T follicular helper cell (primary cell): ENCODE measurements around the gene QPRT.
"Not testable (repeated sequence)": the region's sequence is repeated elsewhere in the genome, so short reads cannot be mapped to it uniquely, and the experiment has no call there.

Source experiments
- DNase-seq: peaks from one replicate; pipeline ENCODE4 v3.0.0-alpha.2; 2020; ENCODE audit warnings: low read depth

The QPRT gene

DNA sequence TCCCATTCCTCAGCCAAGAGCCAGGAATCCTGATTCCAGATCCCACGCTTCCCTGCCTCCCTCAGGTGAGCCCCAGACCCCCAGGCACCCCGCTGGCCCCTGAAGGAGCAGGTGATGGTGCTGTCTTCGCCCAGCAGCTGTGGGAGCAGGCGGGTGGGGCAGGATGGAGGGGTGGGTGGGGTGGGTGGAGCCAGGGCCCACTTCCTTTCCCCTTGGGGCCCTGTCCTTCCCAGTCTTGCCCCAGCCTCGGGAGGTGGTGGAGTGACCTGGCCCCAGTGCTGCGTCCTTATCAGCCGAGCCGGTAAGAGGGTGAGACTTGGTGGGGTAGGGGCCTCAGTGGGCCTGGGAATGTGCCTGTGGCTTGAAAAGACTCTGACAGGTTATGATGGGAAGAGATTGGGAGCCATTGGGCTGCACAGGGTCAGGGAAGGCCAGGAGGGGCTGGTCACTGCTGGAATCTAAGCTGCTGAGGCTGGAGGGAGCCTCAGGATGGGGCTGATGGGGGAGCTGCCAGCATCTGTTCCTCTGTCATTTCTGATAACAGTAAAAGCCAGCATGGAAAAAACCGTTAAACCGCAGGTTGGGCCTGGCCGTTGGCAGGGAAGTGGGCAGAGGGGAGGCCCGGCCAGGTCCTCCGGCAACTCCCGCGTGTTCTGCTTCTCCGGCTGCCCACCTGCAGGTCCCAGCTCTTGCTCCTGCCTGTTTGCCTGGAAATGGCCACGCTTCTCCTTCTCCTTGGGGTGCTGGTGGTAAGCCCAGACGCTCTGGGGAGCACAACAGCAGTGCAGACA is 15.8 kb upstream of the QPRT start, which contains the start of gene SPN:
Gene SPN, plus strand, starts transcription at position 232 of the 791 bp plus-strand sequence. Its CDS starts 482 bp downstream, at position 714.
- DNase-seq, result no peak

DNA sequence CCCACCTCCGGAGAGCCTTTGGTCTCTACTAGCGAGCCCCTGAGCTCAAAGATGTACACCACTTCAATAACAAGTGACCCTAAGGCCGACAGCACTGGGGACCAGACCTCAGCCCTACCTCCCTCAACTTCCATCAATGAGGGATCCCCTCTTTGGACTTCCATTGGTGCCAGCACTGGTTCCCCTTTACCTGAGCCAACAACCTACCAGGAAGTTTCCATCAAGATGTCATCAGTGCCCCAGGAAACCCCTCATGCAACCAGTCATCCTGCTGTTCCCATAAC is 15.2 kb upstream of the QPRT start:
- DNase-seq, result no peak

DNA sequence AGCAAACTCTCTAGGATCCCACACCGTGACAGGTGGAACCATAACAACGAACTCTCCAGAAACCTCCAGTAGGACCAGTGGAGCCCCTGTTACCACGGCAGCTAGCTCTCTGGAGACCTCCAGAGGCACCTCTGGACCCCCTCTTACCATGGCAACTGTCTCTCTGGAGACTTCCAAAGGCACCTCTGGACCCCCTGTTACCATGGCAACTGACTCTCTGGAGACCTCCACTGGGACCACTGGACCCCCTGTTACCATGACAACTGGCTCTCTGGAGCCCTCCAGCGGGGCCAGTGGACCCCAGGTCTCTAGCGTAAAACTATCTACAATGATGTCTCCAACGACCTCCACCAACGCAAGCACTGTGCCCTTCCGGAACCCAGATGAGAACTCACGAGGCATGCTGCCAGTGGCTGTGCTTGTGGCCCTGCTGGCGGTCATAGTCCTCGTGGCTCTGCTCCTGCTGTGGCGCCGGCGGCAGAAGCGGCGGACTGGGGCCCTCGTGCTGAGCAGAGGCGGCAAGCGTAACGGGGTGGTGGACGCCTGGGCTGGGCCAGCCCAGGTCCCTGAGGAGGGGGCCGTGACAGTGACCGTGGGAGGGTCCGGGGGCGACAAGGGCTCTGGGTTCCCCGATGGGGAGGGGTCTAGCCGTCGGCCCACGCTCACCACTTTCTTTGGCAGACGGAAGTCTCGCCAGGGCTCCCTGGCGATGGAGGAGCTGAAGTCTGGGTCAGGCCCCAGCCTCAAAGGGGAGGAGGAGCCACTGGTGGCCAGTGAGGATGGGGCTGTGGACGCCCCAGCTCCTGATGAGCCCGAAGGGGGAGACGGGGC is 14.7 kb upstream of the QPRT start:
- DNase-seq, result no peak

DNA sequence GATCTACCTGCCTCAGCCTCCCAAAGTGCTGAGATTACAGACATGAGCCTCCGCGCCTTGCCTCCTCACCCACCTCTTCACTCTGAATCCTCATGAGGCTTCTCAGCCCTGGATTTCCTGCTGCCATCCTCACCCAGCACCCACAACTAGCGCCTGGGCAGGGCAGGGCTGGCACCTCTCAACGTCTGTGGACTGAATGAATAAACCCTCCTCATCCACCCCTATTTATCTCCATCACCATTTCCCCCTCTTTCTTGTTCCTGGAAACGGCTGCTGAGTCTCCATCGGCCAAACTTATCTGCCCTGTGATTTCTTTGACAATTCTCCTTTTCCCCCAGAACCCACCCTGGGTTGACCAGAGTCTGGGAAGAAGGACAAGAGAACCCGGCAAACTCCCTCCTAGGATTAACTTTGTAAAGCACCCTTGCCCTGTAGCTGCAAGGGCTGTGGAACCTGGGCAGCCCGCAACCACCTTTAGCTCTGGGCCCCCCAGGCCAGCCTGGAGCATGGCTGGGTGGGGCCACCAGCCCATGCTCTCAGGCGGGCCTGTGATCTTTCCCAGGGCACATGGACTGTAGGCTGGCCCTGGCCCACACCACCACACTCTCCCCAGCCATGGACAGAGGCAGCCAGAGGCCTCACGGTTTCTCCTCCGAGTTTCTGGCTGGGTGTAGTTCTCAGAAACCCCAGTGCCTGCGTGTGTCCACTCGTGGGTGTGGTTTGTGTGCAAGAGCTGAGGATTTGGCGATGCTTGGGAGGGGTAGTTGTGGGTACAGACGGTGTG is 13.5 kb upstream of the QPRT start:
- no peak for DNase-seq

DNA sequence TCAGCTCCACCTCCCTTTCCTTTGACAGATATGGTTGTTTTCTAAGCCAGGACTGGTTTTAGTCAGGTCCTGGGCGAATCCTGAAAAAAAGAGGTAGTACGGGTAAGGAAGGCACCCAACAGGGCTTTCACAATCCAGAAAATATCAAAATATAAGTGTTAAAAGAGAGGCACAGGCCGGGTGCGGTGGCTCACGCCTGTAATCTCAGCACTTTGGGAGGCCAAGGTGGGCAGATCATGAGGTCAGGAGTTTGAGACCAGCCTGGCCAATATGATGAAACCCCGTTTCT is 11.7 kb upstream of the QPRT start:
- not testable (repeated sequence) for DNase-seq

DNA sequence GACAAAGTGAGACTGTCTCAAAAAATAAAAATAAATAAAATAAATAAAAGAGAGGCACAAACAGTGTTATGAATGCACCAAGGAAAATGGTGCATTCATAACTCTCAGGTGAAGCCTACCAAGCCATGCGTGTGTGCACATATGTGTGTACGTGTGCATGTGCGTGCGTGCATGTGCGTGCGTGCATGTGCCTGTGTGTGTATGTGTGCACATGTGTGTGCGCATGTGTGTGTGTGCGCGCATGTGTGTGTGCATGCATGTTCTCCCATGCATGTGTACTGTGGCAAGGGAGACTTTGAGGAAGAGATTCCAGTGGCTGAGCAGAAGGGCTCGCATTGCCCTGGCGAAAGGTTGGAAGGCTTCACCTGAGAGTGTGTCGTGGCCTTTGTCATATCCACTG is 11.2 kb upstream of the QPRT start:
- DNase-seq, result no peak

DNA sequence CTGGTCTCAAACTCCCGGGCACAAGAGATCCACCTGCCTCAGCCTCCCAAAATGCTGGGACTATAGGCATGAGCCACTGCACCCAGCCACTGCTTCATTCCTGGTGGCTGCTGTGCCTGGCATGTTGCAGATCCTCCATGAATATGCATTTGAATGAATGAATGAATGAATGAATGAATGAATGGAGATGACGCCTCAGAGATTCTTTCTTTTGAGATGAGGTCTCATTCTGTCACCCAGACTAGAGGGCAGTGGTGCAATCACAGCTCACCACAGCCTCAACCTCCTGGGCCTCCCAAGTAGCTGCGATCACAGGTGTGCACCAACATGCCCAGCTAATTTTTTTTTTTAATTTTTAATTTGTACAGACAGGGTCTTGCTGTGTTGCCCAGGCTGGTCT is 10.7 kb upstream of the QPRT start:
- DNase-seq, result no peak

DNA sequence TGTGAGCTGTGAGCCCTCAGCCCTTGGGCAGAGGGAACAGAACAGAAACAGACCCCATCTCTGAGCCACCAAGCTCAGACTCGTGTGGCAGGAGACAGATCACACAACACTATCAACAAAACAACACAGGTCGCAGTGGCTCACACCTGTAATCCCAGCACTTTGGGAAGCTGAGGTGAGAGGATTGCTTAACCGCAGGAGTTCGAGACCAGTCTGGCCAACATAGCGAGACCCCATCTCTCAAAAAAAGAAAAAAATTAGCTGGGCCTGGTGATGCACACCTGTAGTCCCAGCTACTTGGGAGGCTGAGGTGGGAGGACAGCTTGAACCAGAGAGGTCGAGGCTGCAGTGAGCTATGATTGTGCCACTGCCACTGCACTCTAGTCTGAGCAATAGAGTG is 5.5 kb upstream of the QPRT start:
- no peak for DNase-seq

DNA sequence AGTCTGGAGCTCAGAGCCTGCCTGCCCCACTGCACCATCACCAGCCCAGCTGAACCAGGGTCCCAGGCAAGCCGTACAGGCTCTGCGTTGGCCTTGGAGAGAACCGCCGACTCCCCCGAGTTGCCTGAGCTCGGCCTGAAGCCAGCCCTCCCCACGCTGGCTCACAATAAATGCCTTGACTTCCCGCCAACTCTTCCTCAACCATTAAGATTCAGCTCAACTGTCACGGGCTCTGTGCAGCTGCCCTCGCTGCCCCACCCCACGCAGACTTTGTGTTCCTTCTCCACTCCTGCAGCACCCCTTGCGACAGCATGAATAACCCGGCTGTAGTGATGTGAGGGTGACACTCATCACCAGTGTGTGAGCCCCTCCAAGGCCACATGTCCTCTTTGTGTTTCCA is 4.8 kb upstream of the QPRT start:
- no peak for DNase-seq

DNA sequence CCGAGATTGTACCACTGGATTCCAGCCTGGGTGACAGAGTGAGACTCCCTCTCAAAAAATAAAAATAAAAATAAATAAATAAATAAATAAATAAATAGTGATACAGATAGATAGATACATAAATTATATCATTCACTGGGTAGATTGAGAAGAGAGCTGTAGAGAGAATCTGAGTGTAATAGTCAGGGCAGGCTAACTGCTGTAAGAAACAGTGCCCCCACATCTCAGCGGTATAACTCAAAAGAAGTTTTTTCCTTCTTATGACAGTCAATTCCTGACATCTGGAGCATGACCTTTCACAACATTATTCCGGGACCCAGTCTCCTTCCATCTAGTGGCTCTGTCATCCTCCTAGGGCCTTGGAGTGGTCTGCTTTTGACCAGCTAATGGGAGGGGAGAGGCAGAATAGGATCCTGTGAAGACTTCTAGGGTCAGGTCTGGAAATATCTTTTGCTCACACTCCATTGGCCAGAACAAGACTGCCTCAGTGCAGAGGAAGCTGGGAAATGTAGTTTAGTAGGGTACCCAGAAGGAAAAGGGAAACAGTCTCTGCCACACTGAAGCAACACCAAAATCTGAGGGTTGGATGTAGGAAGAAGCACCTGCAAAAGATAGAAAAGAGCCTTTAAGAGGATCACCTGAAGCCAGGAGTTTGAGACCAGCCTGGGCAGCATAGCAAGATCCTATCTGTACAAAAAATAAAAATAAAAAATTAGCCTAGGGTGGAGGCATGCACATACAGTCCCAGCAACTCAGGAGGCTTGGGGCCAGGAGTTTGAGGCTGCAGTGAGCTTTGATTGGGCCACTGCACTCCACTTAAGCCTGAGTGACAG is 3.0 kb upstream of the QPRT start:
- DNase-seq, result no peak

DNA sequence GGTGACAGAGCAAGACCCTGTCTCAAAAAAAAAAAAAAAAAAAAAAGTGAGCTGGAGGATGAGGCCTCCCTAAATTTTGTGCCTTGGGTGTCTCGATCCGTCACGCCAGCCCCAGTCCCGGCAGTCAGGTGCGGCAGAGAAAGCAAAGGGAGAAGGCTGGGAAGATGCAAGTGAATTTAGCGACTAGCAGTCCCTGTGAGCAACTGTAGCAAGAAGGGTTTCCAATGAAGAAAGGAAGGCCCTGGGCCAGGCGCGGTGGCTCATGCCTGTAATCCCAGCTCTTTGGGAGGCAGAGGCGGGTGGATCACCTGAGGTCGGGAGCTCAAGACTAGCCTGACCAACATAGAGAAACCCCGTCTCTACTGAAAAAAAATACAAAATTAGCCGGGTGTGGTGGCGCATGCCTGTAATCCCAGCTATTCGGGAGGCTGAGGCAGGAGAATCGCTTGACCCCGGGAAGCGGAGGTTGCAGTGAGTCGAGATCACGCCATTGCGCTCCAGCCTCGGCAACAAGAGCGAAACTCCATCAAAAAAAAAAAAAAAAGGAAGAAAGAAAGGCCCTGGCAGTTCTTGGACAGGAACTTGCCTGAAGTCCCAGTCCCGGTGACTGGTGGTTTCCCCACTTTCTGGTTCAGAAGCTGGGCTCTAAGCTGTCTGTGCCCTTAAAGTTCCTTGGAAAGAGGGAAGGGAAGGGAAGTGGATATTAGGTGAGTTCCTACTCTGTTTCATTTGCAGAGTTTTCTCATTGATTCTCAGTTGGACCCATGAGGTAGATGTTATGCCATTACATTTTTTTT is 1.8 kb upstream of the QPRT start:
- no peak for DNase-seq

DNA sequence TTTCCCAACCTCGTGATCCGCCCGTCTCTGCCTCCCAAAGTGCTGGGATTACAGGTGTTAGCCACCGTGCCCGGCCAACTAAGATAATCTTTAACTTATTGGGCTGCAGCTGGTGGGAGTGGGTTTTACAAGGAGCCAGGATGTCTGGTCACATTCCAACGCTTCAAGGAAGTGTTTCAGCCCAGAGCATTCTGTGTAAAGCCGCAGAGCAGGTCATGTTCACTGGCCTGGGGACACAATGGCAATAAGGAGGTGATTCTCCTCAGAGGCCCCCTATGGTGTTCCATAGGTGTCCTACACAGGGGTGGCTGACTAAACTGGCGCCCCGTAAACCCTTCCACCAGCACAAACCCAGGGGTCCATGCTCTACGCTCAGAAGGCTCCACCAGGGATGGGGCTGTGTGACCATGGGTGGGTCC is 1.2 kb downstream of the QPRT start:
- no peak for DNase-seq

DNA sequence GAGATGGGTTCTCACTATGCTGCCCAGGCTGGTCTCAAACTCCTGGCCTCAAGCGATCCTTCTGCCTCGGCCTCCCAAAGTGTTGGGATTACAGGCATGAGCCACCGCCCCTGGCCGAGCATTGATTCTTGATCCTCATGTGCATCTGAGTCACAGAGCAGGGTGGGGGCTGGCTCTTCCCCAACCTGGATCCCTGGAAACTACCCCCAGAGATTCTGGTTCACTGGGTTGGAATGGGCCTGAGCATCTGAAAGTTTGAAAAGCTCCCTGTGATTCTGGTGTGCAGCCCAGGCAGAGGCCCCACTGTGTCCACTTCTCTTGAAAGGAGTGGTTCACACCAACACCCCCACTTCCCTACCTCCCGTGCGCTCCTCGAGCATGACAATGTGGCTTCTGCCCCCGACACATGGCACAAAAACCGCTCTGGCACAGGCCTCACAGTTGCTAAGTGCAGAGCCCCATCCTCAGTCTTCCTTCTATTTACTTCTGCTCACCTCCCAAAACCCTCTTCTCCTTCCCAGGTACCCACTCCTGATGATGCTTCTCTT is 4.6 kb downstream of the QPRT start:
- DNase-seq, result no peak

DNA sequence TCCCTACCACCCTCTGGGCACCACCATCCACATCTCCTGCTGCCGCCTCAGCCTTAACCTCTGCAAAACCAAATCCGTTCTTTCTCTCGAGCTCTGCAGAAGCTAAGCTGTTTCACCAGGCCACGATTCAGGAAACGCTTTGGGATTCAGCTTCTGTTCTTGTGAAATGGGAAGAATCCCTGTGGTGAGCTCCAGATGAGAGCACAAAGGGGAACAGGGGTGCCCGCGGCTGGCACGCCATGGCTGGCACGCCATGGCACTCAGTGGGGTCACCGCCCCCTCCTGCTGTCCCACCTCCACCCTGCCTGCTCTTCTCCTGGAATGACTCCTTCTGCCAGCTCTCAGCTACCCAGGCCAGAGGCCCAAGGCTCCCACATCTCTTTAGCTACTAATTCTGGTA is 5.7 kb downstream of the QPRT start:
- no peak for DNase-seq

DNA sequence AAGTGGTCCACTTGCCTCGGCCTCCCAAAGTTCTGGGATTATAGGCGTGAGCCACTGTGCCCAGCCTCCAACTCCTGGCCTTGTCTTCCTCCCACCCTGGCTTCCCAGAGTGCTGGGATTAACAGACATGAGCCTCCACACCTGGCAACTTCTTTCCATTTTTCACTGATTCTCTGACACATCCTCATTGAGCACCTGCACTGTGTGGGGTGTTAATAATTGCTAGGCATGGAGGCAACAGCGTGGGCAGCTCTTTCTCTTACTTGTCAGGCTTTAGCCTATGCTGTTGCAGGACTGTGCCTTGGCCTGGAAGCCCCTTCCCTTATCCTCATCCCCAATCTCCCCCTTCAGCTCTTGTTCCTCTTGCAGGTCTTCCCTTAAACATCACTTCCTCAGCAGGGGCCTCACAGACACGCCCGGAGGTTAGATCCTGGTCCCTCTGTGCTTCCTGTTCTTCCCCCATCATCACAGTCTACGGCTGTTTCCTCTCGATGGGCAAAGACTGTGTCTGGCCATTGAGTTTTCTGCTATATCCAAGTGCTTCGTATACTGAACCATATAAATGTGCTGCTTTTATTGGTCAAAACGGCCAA is 7.9 kb downstream of the QPRT start:
- no peak for DNase-seq

DNA sequence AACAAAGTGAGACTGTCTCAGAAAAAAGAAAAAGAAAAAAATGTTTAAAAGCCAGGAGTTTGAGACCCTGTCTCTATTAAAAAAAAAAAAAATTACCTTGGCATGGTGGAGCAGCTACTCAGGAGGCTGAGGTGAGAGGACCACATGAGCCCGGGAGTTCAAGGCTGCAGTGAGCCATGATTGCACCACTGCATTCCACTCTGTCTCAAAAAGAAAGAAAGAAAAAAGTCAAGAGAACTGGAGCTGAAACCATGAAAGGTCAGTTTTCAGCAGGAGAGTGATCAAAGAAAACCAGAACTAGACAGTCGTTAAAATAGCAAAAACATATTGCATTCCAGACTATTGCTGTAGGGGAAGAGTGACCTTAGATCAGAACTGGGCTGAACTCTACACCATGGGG is 8.8 kb downstream of the QPRT start:
- no peak for DNase-seq

DNA sequence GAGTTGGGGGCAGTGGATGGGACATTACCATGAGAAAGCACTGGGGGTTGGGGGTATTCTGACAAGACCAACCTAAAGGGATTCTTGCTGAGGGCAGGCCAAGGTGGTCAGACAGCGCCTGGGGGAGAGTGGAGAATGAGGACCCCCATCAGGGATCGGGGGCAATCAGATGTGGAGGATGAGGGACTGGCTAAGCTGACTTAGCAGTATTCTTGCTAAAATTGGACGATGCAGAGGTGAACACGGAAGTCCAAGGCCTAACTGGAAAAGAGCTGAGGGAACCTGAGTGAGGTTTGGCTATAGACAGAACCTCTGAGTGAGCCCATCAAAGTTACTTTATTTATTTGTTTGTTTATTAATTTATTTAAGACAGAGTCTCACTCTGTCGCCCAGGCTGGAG is 9.2 kb downstream of the QPRT start:
- DNase-seq, result no peak

DNA sequence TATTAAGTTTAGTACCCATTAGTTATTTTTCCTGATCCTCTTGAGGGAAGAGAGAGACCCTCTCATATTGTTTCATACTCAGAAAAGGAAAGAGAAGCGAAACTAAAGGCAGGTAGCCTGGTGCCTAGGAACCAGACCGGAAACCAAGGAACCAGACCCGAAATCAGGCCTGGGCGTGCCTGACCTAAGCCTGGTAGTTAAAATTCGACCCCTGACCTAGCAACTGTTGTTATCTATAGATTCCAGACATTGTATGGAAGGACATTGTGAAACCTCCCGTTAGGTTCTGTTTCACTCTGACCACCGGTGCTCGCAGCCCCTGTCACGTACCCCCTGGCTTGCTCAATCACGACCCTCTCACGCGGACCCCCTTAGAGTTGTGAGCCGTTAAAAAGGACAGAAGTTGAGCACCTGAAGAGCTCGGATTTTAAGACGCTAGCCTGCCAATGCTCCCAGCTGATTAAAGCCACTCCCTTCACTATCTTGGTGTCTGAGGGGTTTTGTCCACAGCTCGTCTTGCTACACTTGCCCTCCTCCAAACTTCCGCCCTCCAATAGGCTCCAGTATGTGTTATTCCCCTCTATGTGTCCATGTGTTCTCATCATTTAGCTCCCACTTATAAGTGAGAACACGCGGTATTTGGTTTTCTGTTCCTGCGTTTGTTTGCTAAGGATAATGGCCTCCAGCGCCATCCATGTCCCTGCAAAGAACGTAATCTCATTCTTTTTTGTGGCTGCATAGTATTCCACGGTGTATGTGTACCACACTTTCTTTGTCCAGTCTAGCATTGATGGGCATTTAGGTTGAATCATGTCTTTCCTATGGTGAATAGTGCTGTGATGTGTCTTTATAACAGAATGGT is 10.7 kb downstream of the QPRT start:
- DNase-seq, result not testable (repeated sequence)

DNA sequence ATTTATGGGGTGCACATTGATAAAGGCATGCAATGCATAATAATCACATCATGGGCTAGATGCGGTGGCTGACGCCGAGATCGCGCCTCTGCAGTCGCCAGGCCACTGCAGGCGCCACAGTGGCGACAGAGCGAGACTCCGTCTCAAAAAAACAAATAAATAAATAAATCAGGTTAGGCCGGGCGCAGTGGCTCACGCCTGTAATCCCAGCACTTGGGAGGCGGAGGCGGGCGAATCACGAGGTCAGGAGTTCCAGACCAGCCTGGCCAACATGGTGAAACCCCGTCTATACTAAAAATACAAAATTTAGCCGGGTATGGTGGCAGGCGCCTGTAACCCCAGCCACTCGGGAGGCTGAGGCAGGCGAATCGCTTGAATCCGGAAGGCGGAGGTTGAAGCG is 13.6 kb downstream of the QPRT start:
- not testable (repeated sequence) for DNase-seq
